Muscle layer of duodenum (tissue), 2 donors: Measurements from ENCODE around the gene TANC1.

Experiments used
- H3K27ac ChIP-seq: one replicate; pipeline ENCODE4 v1.7.0; 2013; ENCODE audit warnings: mild to moderate bottlenecking, low read length
- H3K27me3 ChIP-seq: one replicate; pipeline ENCODE4 v1.7.0; 2013; ENCODE audit warnings: low read depth, mild to moderate bottlenecking, control low read depth, low read length
- H3K36me3 ChIP-seq, 2 donors: one replicate each; pipeline ENCODE4 v1.7.0; 2013; ENCODE audit warnings: low read length in 2 of 2, control low read depth in 1 of 2, mild to moderate bottlenecking in 1 of 2; ENCODE audit not compliant: insufficient read depth in 2 of 2, control insufficient read depth in 1 of 2
- H3K4me1 ChIP-seq, 2 donors: one replicate each; pipeline ENCODE4 v1.7.0; 2013; ENCODE audit warnings: low read length in 2 of 2, mild to moderate bottlenecking in 2 of 2, control low read depth in 1 of 2, moderate library complexity in 1 of 2; ENCODE audit not compliant: insufficient read depth in 2 of 2, control insufficient read depth in 1 of 2
- H3K4me3 ChIP-seq, 2 donors: one replicate each; pipeline ENCODE4 v1.7.0; 2013; ENCODE audit warnings: low read length in 2 of 2, low read depth in 1 of 2, mild to moderate bottlenecking in 1 of 2
- H3K9me3 ChIP-seq, 2 donors: one replicate each; pipeline ENCODE4 v1.7.0; 2013; ENCODE audit warnings: low read length in 2 of 2, control low read depth in 1 of 2, mild to moderate bottlenecking in 1 of 2; ENCODE audit not compliant: control insufficient read depth in 1 of 2
- donor health status: healthy.

TANC1 gene

GRCh38 chr2:158975271-158975921 is 7.0 kb downstream of the TANC1 start:
- H3K4me3 ChIP-seq = no peak overlapping the region
- no peaks in the 10 kb centered on the region for H3K9me3 ChIP-seq
- H3K27ac ChIP-seq = no peak overlapping the region
- H3K36me3 ChIP-seq = no peaks in the 10 kb centered on the region
- H3K4me1 ChIP-seq = peaks cover 5 to 22% of the 10 kb centered on the region in 2 donors
- H3K27me3 ChIP-seq = no peaks in the 10 kb centered on the region

- peaks cover 0 to 24% of the 10 kb centered on the region in 2 donors for H3K4me1 ChIP-seq
- no peaks in the 10 kb centered on the region for H3K9me3 ChIP-seq
- no peak overlapping the region for H3K4me3 ChIP-seq
- no peak overlapping the region for H3K27ac ChIP-seq
- no peaks in the 10 kb centered on the region for H3K36me3 ChIP-seq
- H3K27me3 ChIP-seq = no peaks in the 10 kb centered on the region
These were observed 11.3 kb downstream of the TANC1 start for GRCh38 chr2:158979772-158980171.

GRCh38 chr2:158984604-158985135 is 16.2 kb downstream of the TANC1 start:
- H3K4me3 ChIP-seq = no peak overlapping the region
- no peaks in the 10 kb centered on the region for H3K36me3 ChIP-seq
- peaks cover 0 to 19% of the 10 kb centered on the region in 2 donors for H3K4me1 ChIP-seq
- no peaks in the 10 kb centered on the region for H3K27me3 ChIP-seq
- no peaks in the 10 kb centered on the region for H3K9me3 ChIP-seq
- H3K27ac ChIP-seq = no peak overlapping the region

GRCh38 chr2:158988501-158988900 is 20.1 kb downstream of the TANC1 start:
- no peaks in the 10 kb centered on the region for H3K36me3 ChIP-seq
- H3K4me3 ChIP-seq = no peak overlapping the region
- H3K27me3 ChIP-seq = no peaks in the 10 kb centered on the region
- no peak overlapping the region for H3K27ac ChIP-seq
- H3K4me1 ChIP-seq = peaks cover 0 to 8% of the 10 kb centered on the region in 2 donors
- H3K9me3 ChIP-seq = no peaks in the 10 kb centered on the region

- Histone ChIP-seq H3K4me1 (peaks cover 0 to 8% of the 10 kb centered on the region in 2 donors), H3K27ac (no peak overlapping the region), H3K4me3 (no peak overlapping the region), H3K9me3 (no peaks in the 10 kb centered on the region), H3K36me3 (no peaks in the 10 kb centered on the region), H3K27me3 (no peaks in the 10 kb centered on the region)
These were observed 20.7 kb downstream of the TANC1 start for GRCh38 chr2:158989165-158989564.

GRCh38 chr2:158990397-158991214 is 22.2 kb downstream of the TANC1 start:
- H3K27ac ChIP-seq = no peak overlapping the region
- no peaks in the 10 kb centered on the region for H3K36me3 ChIP-seq
- peaks cover 0 to 4% of the 10 kb centered on the region in 2 donors for H3K4me1 ChIP-seq
- H3K9me3 ChIP-seq = no peaks in the 10 kb centered on the region
- H3K27me3 ChIP-seq = no peaks in the 10 kb centered on the region
- no peak overlapping the region for H3K4me3 ChIP-seq

GRCh38 chr2:158993030-158993429 is 24.6 kb downstream of the TANC1 start:
- H3K27ac ChIP-seq = no peak overlapping the region
- no peaks in the 10 kb centered on the region for H3K9me3 ChIP-seq
- H3K4me3 ChIP-seq = no peak overlapping the region
- no peaks in the 10 kb centered on the region for H3K36me3 ChIP-seq
- H3K27me3 ChIP-seq = no peaks in the 10 kb centered on the region
- H3K4me1 ChIP-seq = peaks cover 8 to 11% of the 10 kb centered on the region in 2 donors

GRCh38 chr2:158993721-158994587 is 25.5 kb downstream of the TANC1 start:
- peaks cover 16 to 18% of the 10 kb centered on the region in 2 donors for H3K4me1 ChIP-seq
- no peak overlapping the region for H3K27ac ChIP-seq
- no peaks in the 10 kb centered on the region for H3K27me3 ChIP-seq
- H3K36me3 ChIP-seq = no peaks in the 10 kb centered on the region
- no peaks in the 10 kb centered on the region for H3K9me3 ChIP-seq
- H3K4me3 ChIP-seq = no peak overlapping the region

- H3K4me3 ChIP-seq = no peak overlapping the region
- no peaks in the 10 kb centered on the region for H3K9me3 ChIP-seq
- no peaks in the 10 kb centered on the region for H3K36me3 ChIP-seq
- H3K27me3 ChIP-seq = no peaks in the 10 kb centered on the region
- no peak overlapping the region for H3K27ac ChIP-seq
- H3K4me1 ChIP-seq = peaks cover 23 to 29% of the 10 kb centered on the region in 2 donors
These were observed 26.7 kb downstream of the TANC1 start for GRCh38 chr2:158994920-158995676.

GRCh38 chr2:158995677-158996049 is 27.2 kb downstream of the TANC1 start:
- peaks cover 23 to 29% of the 10 kb centered on the region in 2 donors for H3K4me1 ChIP-seq
- H3K9me3 ChIP-seq = no peaks in the 10 kb centered on the region
- H3K36me3 ChIP-seq = no peaks in the 10 kb centered on the region
- no peak overlapping the region for H3K4me3 ChIP-seq
- H3K27ac ChIP-seq = no peak overlapping the region
- no peaks in the 10 kb centered on the region for H3K27me3 ChIP-seq
